Type B pancreatic cell (in vitro differentiated cells): ENCODE measurements around the gene TXNRD2. TPM values are rescaled to one million over a fixed set of nuclear protein-coding genes. Genes with fewer than 3 reads are reported as not detected.

Experiments
- DNase-seq: peaks from one replicate; pipeline ENCODE4 v3.0.0; 2021; ENCODE audit warnings: mixed read lengths; ENCODE audit not compliant: unreplicated experiment; ENCODE audit errors: extremely low spot score
- H3K27ac Mint-ChIP-seq: 2 replicates; pipeline ENCODE4 v1.8.0; 2021; ENCODE audit warnings: mild to moderate bottlenecking, mixed read lengths
- H3K27me3 Mint-ChIP-seq: 2 replicates; pipeline ENCODE4 v1.8.0; 2021; ENCODE audit warnings: mixed read lengths
- H3K36me3 Mint-ChIP-seq: 2 replicates; pipeline ENCODE4 v1.8.0; 2021; ENCODE audit warnings: mixed read lengths
- H3K4me1 Mint-ChIP-seq: one replicate; pipeline ENCODE4 v1.8.0; 2021; ENCODE audit warnings: mixed read lengths; ENCODE audit not compliant: unreplicated experiment
- H3K4me3 Mint-ChIP-seq: 2 replicates; pipeline ENCODE4 v1.8.0; 2021; ENCODE audit warnings: mild to moderate bottlenecking, mixed read lengths
- H3K9me3 Mint-ChIP-seq: 2 replicates; pipeline ENCODE4 v1.8.0; 2021; ENCODE audit warnings: mixed read lengths
- CTCF ChIP-seq: fragments of 200-600 bp; sonication (generic); conservative IDR thresholded peaks from 2 replicates; pipeline ENCODE4 v1.5.0; 2021; ENCODE audit warnings: antibody characterized with exemption, mild to moderate bottlenecking
- total RNA-seq: library from RNA; stranded (reverse); gene quantifications from 2 replicates; pipeline ENCODE4 v1.2.1, GENCODE V29; 2021; ENCODE audit warnings: low replicate concordance

The TXNRD2 gene
- total RNA-seq, 1 donor from 2014 or later = 25.1 TPM

DNA sequence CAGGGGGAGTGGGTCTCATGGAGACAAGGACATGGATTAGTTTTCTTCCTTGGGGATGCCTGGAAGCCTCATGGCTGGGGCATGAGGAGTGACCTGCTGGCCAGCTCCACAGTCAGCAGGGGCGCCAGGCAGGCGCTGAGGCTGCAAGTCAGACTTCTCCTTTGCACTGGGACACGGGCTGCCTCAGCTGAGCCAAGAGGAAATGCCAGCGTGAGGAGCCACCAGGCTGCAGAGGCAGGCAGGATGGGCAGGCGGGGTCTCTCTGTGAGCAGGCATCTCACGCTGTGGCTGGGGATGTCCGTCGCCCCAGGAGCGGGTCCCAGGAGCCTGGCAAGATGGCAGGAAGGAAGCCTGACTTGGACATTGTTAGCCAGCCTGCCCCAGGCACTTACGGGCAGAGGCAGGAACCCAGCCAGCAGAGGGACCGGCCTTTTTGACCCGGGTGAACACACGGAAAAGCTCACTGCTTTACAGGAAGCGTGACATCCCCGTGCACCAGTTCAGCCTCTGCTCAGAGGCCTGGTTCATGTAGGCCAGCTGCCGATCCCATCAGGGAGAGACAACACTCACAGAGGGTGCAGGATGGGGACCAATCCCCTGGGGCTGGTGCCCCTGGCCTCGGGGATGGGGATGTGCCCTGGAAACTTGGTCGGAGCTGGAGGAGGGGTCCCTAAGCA is 97.1 kb downstream of the TXNRD2 start:
- Mint-ChIP-seq H3K9me3 (no peaks in the 10 kb centered on the region), H3K27me3 (no peaks in the 10 kb centered on the region), H3K27ac (no peak overlapping the region), H3K4me1 (peaks cover 32% of the 10 kb centered on the region), H3K4me3 (no peak overlapping the region), H3K36me3 (peaks cover 8% of the 10 kb centered on the region)
- DNase-seq = no peak
- TF ChIP-seq CTCF = no peak

- peaks cover 32% of the 10 kb centered on the region for H3K4me1 Mint-ChIP-seq
- TF ChIP-seq CTCF = no peak
- H3K36me3 Mint-ChIP-seq = peaks cover 7% of the 10 kb centered on the region
- no peaks in the 10 kb centered on the region for H3K27me3 Mint-ChIP-seq
- DNase-seq = no peak
- H3K9me3 Mint-ChIP-seq = no peaks in the 10 kb centered on the region
- no peak overlapping the region for H3K4me3 Mint-ChIP-seq
- no peak overlapping the region for H3K27ac Mint-ChIP-seq
Observed at GRCh38 chr22:19843857-19844376, 97.7 kb downstream of the TXNRD2 start.

DNA sequence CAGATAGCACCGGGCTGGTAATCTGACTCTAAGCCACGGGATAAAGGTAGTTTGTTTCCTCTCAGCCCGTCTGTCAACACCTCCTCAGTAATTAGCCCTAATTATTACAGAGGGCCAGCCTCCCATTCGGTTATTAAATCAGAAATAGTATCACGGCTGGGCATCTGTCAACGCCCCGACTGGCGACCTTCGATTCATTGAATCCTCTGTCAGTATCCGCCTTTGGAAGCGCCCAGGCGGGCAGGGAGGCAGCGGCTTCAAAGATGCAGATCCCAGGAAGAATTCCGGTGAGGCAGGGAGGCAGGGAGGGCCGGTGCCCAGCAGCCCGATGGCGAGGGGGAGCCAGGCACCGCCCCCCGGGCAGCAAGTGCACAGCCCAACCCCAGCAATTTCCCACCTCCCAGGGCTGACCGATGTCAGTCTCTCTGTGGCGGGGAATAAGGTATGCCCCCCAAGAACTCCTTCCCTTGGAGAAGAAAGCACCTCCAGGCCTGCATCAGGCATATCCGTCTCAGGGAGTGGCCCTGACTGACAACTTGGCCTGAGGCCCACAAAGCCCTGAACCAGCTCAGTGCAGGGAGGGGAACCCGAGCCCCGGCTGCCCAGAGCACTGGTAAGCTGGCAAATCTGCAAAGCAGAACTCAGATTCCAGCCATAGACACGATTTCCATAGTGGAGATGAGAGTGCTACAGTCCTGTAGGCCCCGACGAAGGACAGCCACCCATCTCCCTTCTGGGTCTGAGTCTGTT is 98.3 kb downstream of the TXNRD2 start:
- Mint-ChIP-seq H3K27ac (peak overlapping the region; percentile 13), H3K27me3 (no peaks in the 10 kb centered on the region), H3K4me3 (no peak overlapping the region), H3K4me1 (peaks cover 32% of the 10 kb centered on the region), H3K36me3 (peaks cover 7% of the 10 kb centered on the region), H3K9me3 (no peaks in the 10 kb centered on the region)
- no peak for DNase-seq
- TF ChIP-seq CTCF = no peak

- peak overlapping the region; percentile 13 for H3K27ac Mint-ChIP-seq
- no peaks in the 10 kb centered on the region for H3K9me3 Mint-ChIP-seq
- peaks cover 2% of the 10 kb centered on the region for H3K36me3 Mint-ChIP-seq
- DNase-seq = peak; percentile 65
- H3K27me3 Mint-ChIP-seq = no peaks in the 10 kb centered on the region
- peaks cover 32% of the 10 kb centered on the region for H3K4me1 Mint-ChIP-seq
- no peak for TF ChIP-seq CTCF
- no peak overlapping the region for H3K4me3 Mint-ChIP-seq
Observed at GRCh38 chr22:19842393-19843106, 99.1 kb downstream of the TXNRD2 start.

- Mint-ChIP-seq H3K4me1 (peaks cover 32% of the 10 kb centered on the region), H3K27ac (no peak overlapping the region), H3K27me3 (no peaks in the 10 kb centered on the region), H3K4me3 (no peak overlapping the region), H3K36me3 (no peaks in the 10 kb centered on the region), H3K9me3 (no peaks in the 10 kb centered on the region)
- TF ChIP-seq CTCF = no peak
- no peak for DNase-seq
Observed at GRCh38 chr22:19841641-19842392, 99.8 kb downstream of the TXNRD2 start.
